ENCODE results near the gene SSTR3. TPM values are rescaled to one million over a fixed set of nuclear protein-coding genes. Genes with fewer than 3 reads are reported as not detected.

SSTR3 gene
- total and polyA plus RNA-seq, 2 donors (not counting 1 experiment from before 2014, with no cell fraction given): not detected

DNA sequence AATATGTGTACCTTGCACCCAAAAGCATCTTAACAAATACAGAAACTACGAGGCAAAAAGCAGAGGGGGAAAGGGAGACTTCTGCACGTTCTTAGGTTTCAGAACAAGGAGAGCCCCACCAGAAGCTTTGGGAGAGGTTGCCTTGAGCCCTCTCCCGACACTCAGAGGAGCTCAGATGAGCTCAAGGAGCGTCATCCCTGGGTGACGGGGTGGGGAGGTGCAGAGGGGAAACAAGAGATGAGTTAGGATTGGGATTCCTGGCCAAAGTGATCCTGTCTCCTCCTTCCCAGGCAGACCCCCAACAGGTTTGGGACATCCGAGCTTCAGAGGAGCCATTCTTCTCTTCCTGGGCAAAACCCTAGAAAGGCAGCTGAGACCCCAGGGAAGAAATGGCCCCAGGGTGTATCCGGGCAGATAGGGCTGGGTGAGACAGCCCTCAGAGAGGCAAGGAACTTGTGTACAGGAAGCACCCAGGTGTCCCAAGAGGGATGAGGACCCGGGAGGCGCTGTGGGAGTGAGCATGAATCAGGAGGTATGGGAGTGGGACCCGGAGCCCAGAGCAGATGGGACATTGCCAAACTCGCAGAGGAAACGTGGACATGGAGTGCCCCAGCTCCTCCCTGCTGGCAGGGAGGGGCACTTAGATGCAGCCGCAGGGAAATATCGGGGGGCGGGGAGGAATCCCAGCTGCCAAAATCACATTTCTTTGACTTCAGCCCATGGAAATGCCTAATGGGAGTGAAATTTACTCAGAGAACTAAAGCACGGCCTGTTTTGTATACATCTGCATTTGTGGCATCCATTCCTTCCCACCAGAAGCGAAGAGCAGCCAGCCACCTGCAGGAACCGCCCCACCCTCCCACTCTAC lies 36.6 kb downstream of the SSTR3 start:
- TF ChIP-seq EZH2 (IDR thresholded peaks at IDR 0.05; ENCODE audit: low read length, missing control alignments): no peak
- peak overlapping the region; percentile 20 for H3K9ac ChIP-seq (ENCODE audit: insufficient read depth, low read length)
- no peak overlapping the region for H3K4me3 ChIP-seq (replicated peaks in 1 of 4; ENCODE audit: control extremely low read depth in 1 of 4, insufficient read depth in 1 of 4, low read depth in 3 of 4, low read length in 4 of 4)
- DNase-seq (ENCODE audit: low read depth in 2 of 2): no peak
- H3K36me3 ChIP-seq (ENCODE audit: control insufficient read depth, insufficient read depth, low read length): no peaks in the 10 kb centered on the region
- no peaks in the 10 kb centered on the region for H3K79me2 ChIP-seq (ENCODE audit: control insufficient read depth, insufficient read depth, low read length)
- H3K9me3 ChIP-seq (ENCODE audit: control insufficient read depth, insufficient read depth, low read depth, low read length): no peaks in the 10 kb centered on the region
- peaks cover 3% of the 10 kb centered on the region for H3K27me3 ChIP-seq (ENCODE audit: control insufficient read depth, insufficient read depth, low read length)
- peak overlapping the region; percentile 60 for H3K4me2 ChIP-seq (ENCODE audit: extremely low read depth, insufficient read depth, low read length)
- H4K20me1 ChIP-seq (ENCODE audit: control insufficient read depth, extremely low read depth, insufficient read depth, low read length): no peaks in the 10 kb centered on the region
- no peak overlapping the region for H3K27ac ChIP-seq (ENCODE audit: insufficient read depth, low read length)
- H2AFZ ChIP-seq (ENCODE audit: low read length): no peak overlapping the region
- peaks cover 14% of the 10 kb centered on the region for H3K4me1 ChIP-seq (ENCODE audit: control insufficient read depth, extremely low read depth, insufficient read depth, low read length)

DNA sequence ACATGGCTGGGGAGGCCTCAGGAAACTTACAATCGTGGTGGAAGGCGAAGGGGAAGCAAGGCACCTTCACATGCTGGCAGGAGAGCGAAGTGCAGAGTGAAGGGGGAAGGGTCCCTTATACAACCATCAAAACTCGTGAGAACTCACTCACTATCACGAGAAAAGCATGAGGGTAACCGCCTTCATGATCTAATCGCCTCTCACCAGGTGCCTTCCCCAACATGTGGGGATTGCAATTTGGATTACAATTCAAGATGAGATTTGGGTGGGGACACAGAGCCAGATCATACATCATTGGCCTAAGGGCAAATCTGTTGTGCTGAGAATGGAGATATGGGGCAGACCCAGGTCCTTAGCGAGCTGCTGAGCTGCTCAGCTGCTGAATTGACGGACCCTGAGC lies 37.3 kb downstream of the SSTR3 start:
- H3K9me3 ChIP-seq (ENCODE audit: control insufficient read depth, insufficient read depth, low read depth, low read length): no peaks in the 10 kb centered on the region
- DNase-seq (ENCODE audit: low read depth in 2 of 2): no peak
- no peak overlapping the region for H3K9ac ChIP-seq (ENCODE audit: insufficient read depth, low read length)
- H3K79me2 ChIP-seq (ENCODE audit: control insufficient read depth, insufficient read depth, low read length): no peaks in the 10 kb centered on the region
- peaks cover 3% of the 10 kb centered on the region for H3K27me3 ChIP-seq (ENCODE audit: control insufficient read depth, insufficient read depth, low read length)
- no peaks in the 10 kb centered on the region for H4K20me1 ChIP-seq (ENCODE audit: control insufficient read depth, extremely low read depth, insufficient read depth, low read length)
- no peak overlapping the region for H2AFZ ChIP-seq (ENCODE audit: low read length)
- H3K4me2 ChIP-seq (ENCODE audit: extremely low read depth, insufficient read depth, low read length): no peak overlapping the region
- TF ChIP-seq, protein P1, sequence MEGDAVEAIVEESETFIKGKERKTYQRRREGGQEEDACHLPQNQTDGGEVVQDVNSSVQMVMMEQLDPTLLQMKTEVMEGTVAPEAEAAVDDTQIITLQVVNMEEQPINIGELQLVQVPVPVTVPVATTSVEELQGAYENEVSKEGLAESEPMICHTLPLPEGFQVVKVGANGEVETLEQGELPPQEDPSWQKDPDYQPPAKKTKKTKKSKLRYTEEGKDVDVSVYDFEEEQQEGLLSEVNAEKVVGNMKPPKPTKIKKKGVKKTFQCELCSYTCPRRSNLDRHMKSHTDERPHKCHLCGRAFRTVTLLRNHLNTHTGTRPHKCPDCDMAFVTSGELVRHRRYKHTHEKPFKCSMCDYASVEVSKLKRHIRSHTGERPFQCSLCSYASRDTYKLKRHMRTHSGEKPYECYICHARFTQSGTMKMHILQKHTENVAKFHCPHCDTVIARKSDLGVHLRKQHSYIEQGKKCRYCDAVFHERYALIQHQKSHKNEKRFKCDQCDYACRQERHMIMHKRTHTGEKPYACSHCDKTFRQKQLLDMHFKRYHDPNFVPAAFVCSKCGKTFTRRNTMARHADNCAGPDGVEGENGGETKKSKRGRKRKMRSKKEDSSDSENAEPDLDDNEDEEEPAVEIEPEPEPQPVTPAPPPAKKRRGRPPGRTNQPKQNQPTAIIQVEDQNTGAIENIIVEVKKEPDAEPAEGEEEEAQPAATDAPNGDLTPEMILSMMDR (conservative IDR thresholded peaks at IDR 0.05 in 1 of 2, IDR thresholded peaks at IDR 0.05 in 1 of 2; ENCODE audit: low read depth in 1 of 2, low read length in 2 of 2): no peak
- TF ChIP-seq EZH2 (IDR thresholded peaks at IDR 0.05; ENCODE audit: low read length, missing control alignments): no peak
- H3K4me1 ChIP-seq (ENCODE audit: control insufficient read depth, extremely low read depth, insufficient read depth, low read length): peaks cover 14% of the 10 kb centered on the region
- no peak overlapping the region for H3K27ac ChIP-seq (ENCODE audit: insufficient read depth, low read length)
- no peaks in the 10 kb centered on the region for H3K36me3 ChIP-seq (ENCODE audit: control insufficient read depth, insufficient read depth, low read length)
- no peak overlapping the region for H3K4me3 ChIP-seq (replicated peaks in 1 of 4; ENCODE audit: control extremely low read depth in 1 of 4, insufficient read depth in 1 of 4, low read depth in 3 of 4, low read length in 4 of 4)

DNA sequence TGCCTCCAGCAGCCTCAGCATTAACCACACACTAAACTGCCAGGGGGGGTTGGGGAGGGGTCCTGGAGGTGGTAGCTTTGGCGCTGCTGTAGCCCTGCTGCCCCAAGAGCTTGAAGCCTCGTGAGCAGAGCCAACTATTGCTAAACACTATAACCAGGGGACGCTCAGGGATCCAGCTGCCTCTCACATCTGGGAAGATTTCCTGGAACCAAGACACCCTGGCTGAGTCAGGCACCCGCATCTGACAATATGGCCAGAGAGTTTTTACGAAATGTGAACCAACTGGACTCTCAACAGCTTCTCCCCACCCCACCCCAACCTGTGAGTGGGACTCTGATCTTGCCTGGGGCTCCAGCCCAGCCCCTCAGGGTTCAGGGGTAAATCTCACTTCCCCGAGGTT lies 38.6 kb downstream of the SSTR3 start:
- Histone ChIP-seq H3K79me2 (ENCODE audit: control insufficient read depth, insufficient read depth, low read length) (no peaks in the 10 kb centered on the region), H3K27ac (ENCODE audit: insufficient read depth, low read length) (no peak overlapping the region), H3K4me1 (ENCODE audit: control insufficient read depth, extremely low read depth, insufficient read depth, low read length) (peaks cover 14% of the 10 kb centered on the region), H4K20me1 (ENCODE audit: control insufficient read depth, extremely low read depth, insufficient read depth, low read length) (no peaks in the 10 kb centered on the region), H3K27me3 (ENCODE audit: control insufficient read depth, insufficient read depth, low read length) (peaks cover 3% of the 10 kb centered on the region), H3K4me2 (ENCODE audit: extremely low read depth, insufficient read depth, low read length) (no peak overlapping the region), H3K9ac (ENCODE audit: insufficient read depth, low read length) (no peak overlapping the region), H3K36me3 (ENCODE audit: control insufficient read depth, insufficient read depth, low read length) (no peaks in the 10 kb centered on the region), H2AFZ (ENCODE audit: low read length) (no peak overlapping the region), H3K9me3 (ENCODE audit: control insufficient read depth, insufficient read depth, low read depth, low read length) (no peaks in the 10 kb centered on the region), H3K4me3 (replicated peaks in 1 of 4; ENCODE audit: control extremely low read depth in 1 of 4, insufficient read depth in 1 of 4, low read depth in 3 of 4, low read length in 4 of 4) (no peak overlapping the region)
- peak in 1 of 2 donors; percentile 75 for DNase-seq (ENCODE audit: low read depth in 2 of 2)
- TF ChIP-seq, protein P1 (conservative IDR thresholded peaks at IDR 0.05 in 1 of 2, IDR thresholded peaks at IDR 0.05 in 1 of 2; ENCODE audit: low read depth in 1 of 2, low read length in 2 of 2): no peak
- TF ChIP-seq EZH2 (IDR thresholded peaks at IDR 0.05; ENCODE audit: low read length, missing control alignments): no peak
